Upper lobe of left lung (tissue), 6 donors: ENCODE measurements around the gene MSRB1. TPM values are rescaled to one million over a fixed set of nuclear protein-coding genes. Genes with fewer than 3 reads are reported as not detected.

Experiments
- ATAC-seq, 2 donors: fragments of 200-7000 bp; cut with Tn5 transposase; one replicate each; pipeline ENCODE4 v1.9.1; 2022; ENCODE audit warnings: mild to moderate bottlenecking in 2 of 2, moderate library complexity in 2 of 2; ENCODE audit not compliant: low FRiP score in 2 of 2
- DNase-seq, 2 donors: peaks; one replicate each; pipeline ENCODE4 v3.0.0-alpha.2; 2019 to 2020
- H3K27ac ChIP-seq, 4 donors: fragments of 200-600 bp; sonication (generic); one replicate each; pipeline ENCODE4 v1.5.1; 2016 to 2019
- H3K27me3 ChIP-seq, 4 donors: fragments of 200-600 bp; sonication (generic); one replicate each; pipeline ENCODE4 v1.5.1; 2017 to 2019
- H3K36me3 ChIP-seq, 4 donors: fragments of 200-600 bp; sonication (generic); one replicate each; pipeline ENCODE4 v1.5.1; 2016 to 2019
- H3K4me1 ChIP-seq, 4 donors: fragments of 200-600 bp; sonication (generic); one replicate each; pipeline ENCODE4 v1.5.1; 2018 to 2019
- H3K4me3 ChIP-seq, 4 donors: fragments of 200-600 bp; sonication (generic); one replicate each; pipeline ENCODE4 v1.5.1; 2017 to 2019; ENCODE audit warnings: mild to moderate bottlenecking in 2 of 4, moderate library complexity in 1 of 4
- H3K9me3 ChIP-seq, 4 donors: fragments of 200-600 bp; sonication (generic); one replicate each; pipeline ENCODE4 v1.5.1; 2018 to 2019
- CTCF ChIP-seq, 6 experiments: fragments of 450-650 bp in 4 of 6; fragments of 200-600 bp in 2 of 6; sonication (generic) in 2 of 6; IDR thresholded peaks; one replicate each; pipeline ENCODE4 v1.5.1; 2016 to 2019; ENCODE audit warnings: antibody characterized with exemption in 6 of 6
- EP300 ChIP-seq, 4 donors: sonication (generic); formaldehyde crosslinking; IDR thresholded peaks; one replicate each; pipeline ENCODE4 v1.5.1; 2017; ENCODE audit warnings: antibody characterized with exemption in 4 of 4, control low read depth in 2 of 4
- POLR2A ChIP-seq, 4 donors: fragments of 450-650 bp; IDR thresholded peaks; one replicate each; pipeline ENCODE4 v1.5.1; 2016 to 2017; ENCODE audit warnings: antibody characterized with exemption in 4 of 4, mild to moderate bottlenecking in 2 of 4
- POLR2AphosphoS5 ChIP-seq, 2 donors: sonication (generic); formaldehyde crosslinking; IDR thresholded peaks; one replicate each; pipeline ENCODE4 v1.5.1; 2017; ENCODE audit warnings: antibody characterized with exemption in 2 of 2
- WGBS, 2 donors: methylation state at CpG; one replicate each; pipeline ENCODE4 v1.1.5; 2017 to 2018; 5-methylcytosine and 5-hydroxymethylcytosine counted together
- total RNA-seq, 6 donors: library from RNA; depleted of rRNA in 4 of 6; stranded (reverse); fragments of >200 nt in 4 of 6; gene quantifications; one replicate each; pipeline versions ENCODE4 v1.1.0 to v1.2.1, GENCODE V29; 2016 to 2021
- donor health status: DM: no; HTN: no; CAD: no; lungs with moderate emphysema.
- donor health status: DM: no; HTN: yes; CAD: no; lungs with severe emphysema.

MSRB1 gene
- total RNA-seq, 6 donors from 2014 or later: 18.2 to 45.3 (median 31.9) TPM

- 96 to 97% methylated on average over 11 of the region's 11 CpGs for WGBS, 2 donors
- TF ChIP-seq POLR2A (IDR thresholded peaks at IDR 0.05) (no peak), CTCF (IDR thresholded peaks at IDR 0.05) (no peak), POLR2AphosphoS5 (IDR thresholded peaks at IDR 0.05) (no peak), EP300 (IDR thresholded peaks at IDR 0.05) (no peak)
- no peaks in the 10 kb centered on the region for H3K9me3 ChIP-seq
Measured at GRCh38 chr16:1936945-1937479, 6.0 kb downstream of the MSRB1 start.

GRCh38 chr16:1933097-1933661 is 9.8 kb downstream of the MSRB1 start:
- DNase-seq (peak in 1 of 2 donors; percentile 66), ATAC-seq (no peak)
- Histone ChIP-seq H3K27ac (no peak overlapping the region), H3K9me3 (no peaks in the 10 kb centered on the region), H3K4me1 (peaks cover 9 to 16% (median 13%) of the 10 kb centered on the region in 4 donors), H3K27me3 (no peaks in the 10 kb centered on the region), H3K4me3 (no peak overlapping the region), H3K36me3 (peaks cover 0 to 15% (median 8%) of the 10 kb centered on the region in 4 donors)
- TF ChIP-seq CTCF (IDR thresholded peaks at IDR 0.05): no peak
- 52 to 80% methylated on average over 5 to 11 of the region's 23 CpGs for WGBS, 2 donors

More at GRCh38 chr16:1936945-1937479, 6.0 kb downstream of the MSRB1 start:
- DNase-seq (no peak), ATAC-seq (no peak)
- Histone ChIP-seq H3K36me3 (peaks cover 3 to 44% (median 37%) of the 10 kb centered on the region in 4 donors), H3K4me3 (no peak overlapping the region), H3K27ac (peak overlapping the region in 1 of 4 donors; percentile 94), H3K4me1 (peaks cover 5 to 10% (median 8%) of the 10 kb centered on the region in 4 donors), H3K27me3 (no peaks in the 10 kb centered on the region)

GRCh38 chr16:1932050-1933028 is 10.7 kb downstream of the MSRB1 start:
- no peaks in the 10 kb centered on the region for H3K27me3 ChIP-seq
- H3K9me3 ChIP-seq: no peaks in the 10 kb centered on the region
- no peak overlapping the region for H3K4me3 ChIP-seq
- WGBS, 2 donors: 67 to 72% methylated on average over 13 to 14 of the region's 19 CpGs
- peak in 1 of 2 donors; percentile 59 for DNase-seq
- peaks cover 9 to 16% (median 13%) of the 10 kb centered on the region in 4 donors for H3K4me1 ChIP-seq
- peaks cover 0 to 6% (median 3%) of the 10 kb centered on the region in 4 donors for H3K36me3 ChIP-seq
- H3K27ac ChIP-seq: no peak overlapping the region
- peak in 1 of 2 donors; percentile 35 for ATAC-seq
- TF ChIP-seq EP300 (IDR thresholded peaks at IDR 0.05): no peak
- no peak for TF ChIP-seq CTCF (IDR thresholded peaks at IDR 0.05)
- no peak for TF ChIP-seq POLR2A (IDR thresholded peaks at IDR 0.05)
- no peak for TF ChIP-seq POLR2AphosphoS5 (IDR thresholded peaks at IDR 0.05)

- no peaks in the 10 kb centered on the region for H3K27me3 ChIP-seq
- H3K9me3 ChIP-seq: no peaks in the 10 kb centered on the region
- H3K4me1 ChIP-seq: peaks cover 9 to 16% (median 13%) of the 10 kb centered on the region in 4 donors
- H3K27ac ChIP-seq: peak overlapping the region in 3 of 4 donors; percentile 86 to 95 (median 92)
- no peaks in the 10 kb centered on the region for H3K36me3 ChIP-seq
- 52 to 64% methylated on average over 10 of the region's 10 CpGs for WGBS, 2 donors
- no peak for DNase-seq
- TF ChIP-seq EP300 (IDR thresholded peaks at IDR 0.05) (no peak), POLR2AphosphoS5 (IDR thresholded peaks at IDR 0.05) (no peak), POLR2A (IDR thresholded peaks at IDR 0.05) (no peak), CTCF (IDR thresholded peaks at IDR 0.05) (no peak)
- ATAC-seq: no peak
- peak overlapping the region in 1 of 4 donors; percentile 68 for H3K4me3 ChIP-seq
Measured at GRCh38 chr16:1930338-1930720, 12.7 kb downstream of the MSRB1 start.
